Measurements from ENCODE around the gene TGFA. TPM values are rescaled to one million over a fixed set of nuclear protein-coding genes. Genes with fewer than 3 reads are reported as not detected.

Gene TGFA
- 10 to 100 TPM; 17.0 to 21.2 (median 19.2) TPM for polyA plus RNA-seq (ENCODE audit: insufficient read length in 3 of 3)
- long read RNA-seq, donor 1, full-length matches to known transcripts, result 2 of 2 reads
- long read RNA-seq, donor 1, partial matches to known transcripts, result 0 of 2 reads
- long read RNA-seq, donor 1, other reads (novel, unspliced or antisense), result 0 of 2 reads
- long read RNA-seq, donor 2, full-length matches to known transcripts, result 2 of 2 reads
- long read RNA-seq, donor 2, partial matches to known transcripts, result 0 of 2 reads
- long read RNA-seq, donor 2, other reads (novel, unspliced or antisense), result 0 of 2 reads
- long read RNA-seq, donor 3, full-length matches to known transcripts, result 4 of 4 reads
- long read RNA-seq, donor 3, partial matches to known transcripts, result 0 of 4 reads
- long read RNA-seq, donor 3, other reads (novel, unspliced or antisense), result 0 of 4 reads
- long read RNA-seq, donor 4, full-length matches to known transcripts, result 7 of 7 reads
- long read RNA-seq, donor 4, partial matches to known transcripts, result 0 of 7 reads
- long read RNA-seq, donor 4, other reads (novel, unspliced or antisense), result 0 of 7 reads
- long read RNA-seq, donor 5, result 0 reads
- long read RNA-seq, donor 6, full-length matches to known transcripts, result 4 of 4 reads
- long read RNA-seq, donor 6, partial matches to known transcripts, result 0 of 4 reads
- long read RNA-seq, donor 6, other reads (novel, unspliced or antisense), result 0 of 4 reads
- long read RNA-seq, donor 7, full-length matches to known transcripts, result 4 of 4 reads
- long read RNA-seq, donor 7, partial matches to known transcripts, result 0 of 4 reads
- long read RNA-seq, donor 7, other reads (novel, unspliced or antisense), result 0 of 4 reads
- long read RNA-seq, donor 8, full-length matches to known transcripts, result 3 of 3 reads
- long read RNA-seq, donor 8, partial matches to known transcripts, result 0 of 3 reads
- long read RNA-seq, donor 8, other reads (novel, unspliced or antisense), result 0 of 3 reads
- long read RNA-seq, donor 9, partial matches to known transcripts, result 0 of 1 reads
- long read RNA-seq, donor 9, other reads (novel, unspliced or antisense), result 0 of 1 reads
- long read RNA-seq, donor 10, full-length matches to known transcripts, result 3 of 3 reads
- long read RNA-seq, donor 10, partial matches to known transcripts, result 0 of 3 reads
- long read RNA-seq, donor 10, other reads (novel, unspliced or antisense), result 0 of 3 reads
- long read RNA-seq, donor 11, full-length matches to known transcripts, result 1 of 1 reads
- long read RNA-seq, donor 11, partial matches to known transcripts, result 0 of 1 reads
- long read RNA-seq, donor 11, other reads (novel, unspliced or antisense), result 0 of 1 reads
- long read RNA-seq, donor 12, result 0 reads
- long read RNA-seq, donor 13, full-length matches to known transcripts, result 2 of 2 reads
- long read RNA-seq, donor 13, partial matches to known transcripts, result 0 of 2 reads
- long read RNA-seq, donor 13, other reads (novel, unspliced or antisense), result 0 of 2 reads
- long read RNA-seq, donor 14, full-length matches to known transcripts, result 4 of 4 reads
- long read RNA-seq, donor 14, partial matches to known transcripts, result 0 of 4 reads
- long read RNA-seq, donor 14, other reads (novel, unspliced or antisense), result 0 of 4 reads
- long read RNA-seq, donor 15, full-length matches to known transcripts, result 4 of 4 reads
- long read RNA-seq, donor 15, partial matches to known transcripts, result 0 of 4 reads
- long read RNA-seq, donor 15, other reads (novel, unspliced or antisense), result 0 of 4 reads
- long read RNA-seq, donor 16, full-length matches to known transcripts, result 13 of 13 reads
- long read RNA-seq, donor 16, partial matches to known transcripts, result 0 of 13 reads
- long read RNA-seq, donor 16, other reads (novel, unspliced or antisense), result 0 of 13 reads

- peak in 7 of 11 donors; percentile 40 to 62 (median 59) for DNase-seq (ENCODE audit: extremely low read depth in 1 of 11, low read depth in 9 of 11, low spot score in 4 of 11)
These were observed at the start of gene TGFA for GRCh38 chr2:70553584-70554337. Gene TGFA (minus strand): TSS chr2:70553826. CDS start chr2:70553767, 59 bp downstream.

DNA sequence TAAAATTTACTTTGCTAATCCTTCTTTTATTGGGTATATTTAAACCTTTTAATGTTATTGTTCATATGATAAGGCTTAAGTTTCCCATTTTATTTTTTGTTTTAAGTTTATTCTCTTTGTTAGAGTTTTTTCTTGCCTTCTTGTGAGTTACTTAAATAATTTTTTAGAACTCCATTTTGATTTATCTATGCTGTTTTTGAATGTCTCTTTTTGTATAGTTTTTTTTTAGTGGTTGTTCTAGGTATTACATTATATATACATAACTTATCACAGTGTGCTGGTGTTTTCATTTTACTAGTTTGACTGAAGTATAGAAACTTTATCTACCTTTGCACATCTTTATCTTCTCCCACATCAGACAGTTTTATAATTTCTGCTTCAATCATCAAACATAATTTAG, 49.4 kb upstream of the TGFA start:
- DNase-seq (ENCODE audit: extremely low read depth in 1 of 11, low read depth in 9 of 11, low spot score in 4 of 11), result no peak

DNA sequence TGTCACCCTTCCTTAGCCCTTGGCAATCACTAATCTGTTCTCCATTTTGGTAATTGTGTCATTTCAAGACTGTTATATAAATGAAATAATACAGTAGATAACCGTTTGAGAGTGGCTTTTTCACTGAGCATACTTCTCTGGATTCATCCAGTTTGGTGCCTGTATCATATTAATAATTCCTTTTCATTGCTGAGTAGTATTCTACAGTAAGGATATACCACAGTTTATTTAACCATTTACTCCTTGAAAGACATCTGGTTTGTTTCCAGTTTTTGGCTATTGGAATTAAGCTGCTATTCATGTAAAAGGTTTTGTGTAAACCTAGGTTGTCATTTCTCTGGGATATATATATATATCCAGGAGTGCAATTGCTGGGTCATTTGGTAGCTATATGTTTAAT, 44.6 kb upstream of the TGFA start:
- no peak for DNase-seq (ENCODE audit: extremely low read depth in 1 of 11, low read depth in 9 of 11, low spot score in 4 of 11)

GRCh38 chr2:70596739-70597138, 43.1 kb upstream of the TGFA start:
- peak in 1 of 11 donors; percentile 18 for DNase-seq (ENCODE audit: extremely low read depth in 1 of 11, low read depth in 9 of 11, low spot score in 4 of 11)

DNA sequence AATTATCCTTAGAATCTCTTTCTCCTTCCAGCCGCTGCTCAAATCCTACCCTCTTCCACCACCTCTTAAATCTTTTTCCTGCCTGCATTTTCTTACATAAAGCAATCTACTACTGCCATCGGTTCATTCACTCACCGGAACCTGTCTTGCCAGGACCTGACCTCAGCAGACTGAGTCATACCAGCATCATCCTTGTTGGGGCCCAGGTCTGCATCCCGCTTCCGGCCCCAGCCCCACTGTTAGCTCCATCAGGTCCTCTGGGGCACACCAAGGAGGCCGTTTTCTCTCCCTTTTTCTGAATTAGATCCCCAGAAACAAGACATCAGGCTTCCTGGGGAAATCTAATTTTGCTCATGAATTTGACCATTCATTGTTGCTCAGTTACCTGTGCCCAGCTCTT, 42.7 kb upstream of the TGFA start:
- no peak for DNase-seq (ENCODE audit: extremely low read depth in 1 of 11, low read depth in 9 of 11, low spot score in 4 of 11)

- no peak for DNase-seq (ENCODE audit: extremely low read depth in 1 of 11, low read depth in 9 of 11, low spot score in 4 of 11)
These were observed 29.5 kb upstream of the TGFA start for GRCh38 chr2:70583091-70583490.

DNA sequence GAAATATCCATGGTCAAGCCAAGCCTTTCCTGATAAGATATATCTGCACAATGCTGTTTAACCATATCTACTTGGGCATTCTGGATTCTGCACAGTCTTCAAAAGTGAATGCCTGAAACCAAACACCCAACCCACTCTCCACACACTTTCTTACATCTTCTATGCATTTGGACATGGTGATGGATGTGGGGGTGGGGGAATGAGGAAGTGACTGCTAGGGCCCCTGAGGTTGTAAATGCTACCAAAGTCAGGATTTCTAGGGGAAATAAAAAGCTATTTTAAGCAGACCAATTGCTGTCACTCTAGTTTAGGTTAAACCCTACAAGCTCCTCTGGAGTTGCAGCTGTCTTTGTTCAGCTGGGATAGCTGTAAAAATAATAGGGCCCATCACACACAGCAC, 26.7 kb upstream of the TGFA start:
- no peak for DNase-seq (ENCODE audit: extremely low read depth in 1 of 11, low read depth in 9 of 11, low spot score in 4 of 11)

GRCh38 chr2:70574618-70575017, 21.0 kb upstream of the TGFA start:
- DNase-seq (ENCODE audit: extremely low read depth in 1 of 11, low read depth in 9 of 11, low spot score in 4 of 11), result no peak

DNA sequence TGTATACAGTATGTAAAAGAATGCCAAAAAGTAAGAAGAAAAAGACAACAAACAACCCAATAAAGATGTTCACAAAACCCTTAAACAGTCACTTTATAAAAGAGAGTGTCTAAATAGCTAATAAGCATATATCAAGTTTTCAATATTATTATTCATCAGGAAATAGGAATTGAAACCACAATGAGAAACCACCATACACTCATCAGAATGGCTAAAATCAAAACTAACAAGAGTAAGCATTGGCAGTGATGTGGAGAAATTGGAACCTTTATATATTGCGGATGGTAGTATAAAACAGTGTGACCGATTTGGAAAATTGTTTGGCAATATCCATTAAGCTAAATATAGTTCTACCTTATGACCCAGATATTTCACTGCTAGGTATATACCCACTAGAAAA, 20.5 kb upstream of the TGFA start:
- DNase-seq (ENCODE audit: extremely low read depth in 1 of 11, low read depth in 9 of 11, low spot score in 4 of 11), result no peak

DNA sequence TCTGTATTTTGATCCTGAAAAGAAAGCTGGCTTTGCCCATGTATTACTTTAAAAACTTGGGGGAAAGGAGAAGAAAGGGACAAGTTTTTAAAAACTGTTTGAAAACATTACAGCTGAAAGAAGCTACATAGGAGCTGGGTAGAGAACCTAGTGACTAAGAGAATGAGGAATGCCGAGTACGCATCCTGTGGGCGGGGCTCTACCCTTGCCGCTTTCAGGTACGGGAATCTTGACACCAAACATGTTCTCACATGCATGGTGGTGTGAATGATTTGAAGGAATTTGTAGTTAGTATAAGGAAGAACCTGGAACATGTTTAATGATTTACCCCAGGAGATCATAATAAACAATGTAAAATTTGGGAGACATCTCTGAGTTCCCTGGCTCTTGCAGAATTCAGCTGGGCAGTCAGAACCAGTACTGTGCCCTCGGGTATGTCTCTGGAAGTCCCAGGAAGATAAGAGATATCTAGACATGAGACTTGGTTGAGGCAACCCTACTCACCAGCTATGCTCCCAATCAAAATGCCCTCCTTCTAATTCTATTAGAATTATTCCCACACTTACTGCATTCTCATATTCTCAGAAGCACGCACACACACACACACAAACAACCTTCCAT, 16.5 kb upstream of the TGFA start:
- DNase-seq (ENCODE audit: extremely low read depth in 1 of 11, low read depth in 9 of 11, low spot score in 4 of 11), result no peak

GRCh38 chr2:70569559-70569958, 15.9 kb upstream of the TGFA start:
- DNase-seq (ENCODE audit: extremely low read depth in 1 of 11, low read depth in 9 of 11, low spot score in 4 of 11), result no peak

DNA sequence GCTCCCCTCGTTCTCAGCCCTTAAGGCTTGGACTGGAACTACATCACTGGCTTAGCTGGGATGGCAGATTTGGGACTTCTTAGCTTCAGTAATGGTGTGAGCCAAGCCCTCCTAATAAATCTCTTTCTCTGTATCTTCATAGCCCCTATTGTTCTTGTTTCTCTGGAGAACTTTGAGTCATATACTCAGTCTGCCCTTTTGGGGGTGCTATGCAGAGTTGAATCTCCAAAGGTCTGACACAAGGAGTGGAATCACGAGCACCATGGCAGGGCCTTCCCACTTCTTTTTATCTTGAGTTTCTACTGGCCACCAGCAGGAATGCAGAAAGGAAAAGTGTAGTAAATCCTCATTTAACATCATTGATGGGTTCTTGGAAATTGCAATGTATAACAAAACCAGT, 13.3 kb upstream of the TGFA start:
- DNase-seq (ENCODE audit: extremely low read depth in 1 of 11, low read depth in 9 of 11, low spot score in 4 of 11), result no peak

DNA sequence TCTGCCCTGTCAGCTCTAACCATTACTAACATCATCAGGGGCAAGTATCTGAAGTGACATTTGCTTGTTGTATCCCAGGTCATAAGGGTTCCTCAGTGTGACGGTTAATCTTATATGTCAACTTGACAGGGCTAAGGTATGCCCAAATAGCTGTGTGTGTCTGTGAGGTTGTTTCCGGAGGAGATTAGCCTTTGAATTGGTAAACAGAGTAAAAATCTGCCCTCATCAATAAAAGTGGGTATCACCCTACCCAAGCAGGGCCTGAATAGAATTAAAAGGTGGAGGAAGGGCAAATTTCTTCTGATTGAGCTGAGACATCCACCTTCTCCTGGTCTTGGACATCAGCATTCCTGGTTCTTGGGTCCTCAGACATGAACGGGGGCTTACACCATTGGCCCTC, 12.8 kb upstream of the TGFA start:
- no peak for DNase-seq (ENCODE audit: extremely low read depth in 1 of 11, low read depth in 9 of 11, low spot score in 4 of 11)

- DNase-seq (ENCODE audit: extremely low read depth in 1 of 11, low read depth in 9 of 11, low spot score in 4 of 11), result no peak
These were observed 11.6 kb upstream of the TGFA start for GRCh38 chr2:70565039-70565731.

DNA sequence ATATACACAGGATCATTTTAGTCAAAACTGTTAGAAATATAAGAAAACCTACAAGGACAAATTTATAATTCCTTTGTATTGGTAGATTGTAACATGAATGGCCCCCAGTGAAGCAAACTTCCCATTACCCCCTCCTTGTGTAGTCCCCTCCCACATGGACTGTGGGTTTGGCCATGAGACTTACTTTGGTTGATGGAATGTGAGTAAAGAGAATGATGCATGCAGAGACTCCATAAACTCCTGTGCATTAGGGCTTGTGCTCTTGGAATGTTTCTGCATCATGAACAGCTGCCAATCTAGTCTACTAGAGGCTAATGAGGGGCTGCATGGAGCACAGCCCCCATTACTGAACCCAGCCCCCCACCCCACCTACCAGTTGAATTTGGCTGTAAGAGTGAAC, 8.3 kb upstream of the TGFA start:
- no peak for DNase-seq (ENCODE audit: extremely low read depth in 1 of 11, low read depth in 9 of 11, low spot score in 4 of 11)

DNA sequence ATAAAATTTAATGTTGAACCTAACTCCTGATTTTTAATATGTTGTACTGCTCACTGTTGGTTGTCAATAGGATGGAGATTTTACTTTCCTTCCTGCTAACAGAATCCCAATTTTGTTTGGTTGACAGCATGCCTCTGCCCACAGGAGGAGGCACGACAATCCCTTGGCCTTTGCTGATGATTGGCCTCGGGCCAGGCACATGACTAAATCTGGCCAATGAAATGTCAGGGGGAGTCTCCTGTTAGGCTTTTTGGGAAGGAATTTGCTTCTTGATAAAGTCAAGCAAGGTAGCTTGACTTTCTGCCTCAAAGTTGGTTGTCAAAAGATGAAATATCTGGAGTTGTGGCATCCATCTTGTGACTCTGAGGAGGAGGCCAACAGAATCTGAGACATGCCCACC, 6.8 kb upstream of the TGFA start:
- DNase-seq (ENCODE audit: extremely low read depth in 1 of 11, low read depth in 9 of 11, low spot score in 4 of 11), result no peak

GRCh38 chr2:70560040-70560439, 6.4 kb upstream of the TGFA start:
- DNase-seq (ENCODE audit: extremely low read depth in 1 of 11, low read depth in 9 of 11, low spot score in 4 of 11), result no peak
